ENCODE results near the gene WNT7B. TPM values are rescaled to one million over a fixed set of nuclear protein-coding genes. Genes with fewer than 3 reads are reported as not detected.

Gene WNT7B
- total RNA-seq, 1 donor from 2014 or later, result not detected

DNA sequence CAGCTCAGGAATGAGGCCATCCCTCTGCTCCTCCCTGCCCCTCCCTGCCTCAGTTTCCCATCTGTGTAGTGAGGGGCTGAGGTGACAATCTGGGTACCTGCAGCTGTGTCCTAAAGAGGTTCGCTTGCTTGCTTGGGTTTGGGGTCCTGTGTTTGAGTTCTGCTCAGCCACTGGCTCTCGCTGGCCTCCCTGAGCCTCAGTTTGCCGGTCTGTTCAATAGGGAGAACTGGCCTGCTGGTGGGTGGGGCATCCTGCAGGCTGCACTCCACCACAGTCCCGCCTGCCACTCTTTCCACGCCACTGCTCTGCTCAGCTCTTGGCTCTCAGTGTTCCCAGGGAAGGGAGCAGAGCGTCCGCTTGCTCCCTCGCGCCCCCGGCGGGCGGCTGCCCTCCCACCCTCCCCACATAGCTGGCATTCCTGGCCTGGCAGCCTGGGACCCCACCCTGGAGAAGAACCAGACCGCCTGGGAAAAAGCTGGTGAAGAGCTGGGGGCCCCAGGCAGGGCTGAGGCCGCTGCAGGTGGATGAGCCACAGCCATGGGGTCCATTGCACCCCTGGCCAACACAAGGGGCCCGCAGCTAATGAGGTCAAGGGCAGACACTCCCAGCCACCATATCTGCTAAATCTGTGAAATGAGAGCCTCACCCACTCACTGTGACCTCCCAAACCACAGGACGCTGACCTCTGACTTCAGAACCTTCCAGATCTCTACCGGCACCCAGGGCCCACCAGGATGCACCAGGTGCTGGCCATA is 15.1 kb downstream of the WNT7B start:
- Mint-ChIP-seq H3K36me3 (ENCODE audit: low read depth) (no peaks in the 10 kb centered on the region), H3K4me3 (no peak overlapping the region), H3K27ac (no peak overlapping the region), H3K27me3 (ENCODE audit: insufficient read depth) (peaks cover 5% of the 10 kb centered on the region), H3K4me1 (ENCODE audit: low read depth) (no peaks in the 10 kb centered on the region), H3K9me3 (no peaks in the 10 kb centered on the region)
- no peak for DNase-seq (ENCODE audit: low spot score)
- intact Hi-C loops (cut with micrococcal nuclease), result no loop called here

DNA sequence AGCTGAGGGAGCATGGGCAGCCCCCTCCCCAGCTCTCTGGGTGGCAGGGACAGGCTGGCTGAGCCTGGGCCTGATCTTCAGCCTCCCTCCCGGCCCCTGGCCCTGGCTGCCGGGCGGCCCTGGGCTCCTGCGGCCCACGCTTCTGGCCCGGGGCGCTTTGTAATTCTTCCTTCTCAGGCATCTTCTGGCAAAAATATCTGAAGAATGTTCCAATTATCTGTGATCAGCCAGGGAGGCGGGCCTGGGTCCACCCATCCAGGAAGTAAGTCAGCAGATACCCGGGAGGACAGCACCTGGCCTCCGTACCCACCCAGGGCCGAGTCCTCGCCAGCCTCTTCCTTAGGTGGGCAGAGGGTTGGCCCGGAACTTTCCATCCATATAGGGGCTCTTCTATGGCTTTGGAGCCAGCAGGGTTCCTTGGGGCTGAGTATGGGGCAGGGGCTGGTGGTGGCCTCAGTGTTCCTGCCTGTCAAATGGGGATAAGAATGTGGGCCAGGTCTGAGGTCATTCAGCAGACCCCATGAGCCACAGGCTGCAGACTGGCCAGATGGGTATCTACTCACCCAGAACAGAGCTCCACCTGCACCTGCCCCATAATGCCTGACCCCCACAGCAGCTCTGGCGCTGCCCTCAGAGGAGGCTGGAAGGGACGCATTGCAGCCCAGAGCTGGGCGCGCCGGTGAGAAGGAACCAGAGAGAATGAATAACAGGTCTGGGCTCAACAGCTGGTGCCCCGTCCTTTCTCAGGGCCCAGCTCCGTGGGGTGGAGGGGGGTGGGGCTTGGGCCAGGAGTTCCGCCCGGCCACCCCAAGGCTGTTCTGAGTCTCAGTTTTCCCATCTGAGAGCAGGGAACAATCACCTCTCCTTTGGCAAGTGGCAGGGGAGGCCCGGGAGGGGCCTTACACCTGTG is 16.2 kb downstream of the WNT7B start:
- peaks cover 5% of the 10 kb centered on the region for H3K27me3 Mint-ChIP-seq (ENCODE audit: insufficient read depth)
- intact Hi-C loops (cut with micrococcal nuclease), result no loop called here
- no peaks in the 10 kb centered on the region for H3K36me3 Mint-ChIP-seq (ENCODE audit: low read depth)
- no peak overlapping the region for H3K27ac Mint-ChIP-seq
- H3K4me1 Mint-ChIP-seq (ENCODE audit: low read depth), result no peaks in the 10 kb centered on the region
- H3K4me3 Mint-ChIP-seq, result no peak overlapping the region
- no peak for DNase-seq (ENCODE audit: low spot score)
- H3K9me3 Mint-ChIP-seq, result no peaks in the 10 kb centered on the region

DNA sequence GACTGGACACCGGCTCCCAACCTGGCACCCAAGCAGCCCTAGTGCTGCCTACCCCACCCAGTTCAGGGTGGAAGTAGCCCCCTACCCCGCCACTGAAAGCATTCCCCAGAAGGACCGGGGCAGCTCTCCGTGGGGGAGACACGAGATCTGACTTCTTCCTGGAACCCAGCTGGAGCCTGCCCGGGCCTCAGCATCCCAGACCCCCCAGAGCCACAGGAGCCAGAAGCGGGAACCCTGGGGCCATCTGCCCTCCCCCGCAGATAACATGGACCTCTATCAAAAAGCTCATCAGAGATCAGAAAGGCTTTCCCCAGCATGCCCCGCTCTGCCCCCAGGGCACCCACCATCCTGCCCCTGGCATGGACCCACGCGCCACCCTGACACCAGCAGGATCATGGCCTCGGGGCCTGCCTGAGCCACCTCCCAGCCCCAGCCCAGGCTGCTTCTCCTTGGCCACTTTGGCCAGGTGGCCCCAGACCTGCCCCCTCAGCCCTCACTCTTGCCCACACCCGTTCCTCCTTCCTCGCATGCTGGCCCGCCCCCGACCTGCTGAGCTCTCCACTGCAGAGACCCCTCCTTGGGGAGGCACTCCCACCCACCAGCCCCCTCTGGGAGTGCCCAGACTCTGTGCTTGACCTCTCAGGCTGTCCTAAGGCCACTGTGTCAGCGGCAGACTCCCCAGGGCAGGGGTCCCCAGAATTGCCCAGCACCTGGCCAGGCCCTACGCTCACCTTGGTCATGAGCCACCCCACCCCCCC is 17.1 kb downstream of the WNT7B start:
- intact Hi-C loops (cut with micrococcal nuclease), result no loop called here
- no peak for DNase-seq (ENCODE audit: low spot score)
- Mint-ChIP-seq H3K4me1 (ENCODE audit: low read depth) (no peaks in the 10 kb centered on the region), H3K27ac (no peak overlapping the region), H3K4me3 (no peak overlapping the region), H3K9me3 (no peaks in the 10 kb centered on the region), H3K27me3 (ENCODE audit: insufficient read depth) (peaks cover 3% of the 10 kb centered on the region), H3K36me3 (ENCODE audit: low read depth) (no peaks in the 10 kb centered on the region)

DNA sequence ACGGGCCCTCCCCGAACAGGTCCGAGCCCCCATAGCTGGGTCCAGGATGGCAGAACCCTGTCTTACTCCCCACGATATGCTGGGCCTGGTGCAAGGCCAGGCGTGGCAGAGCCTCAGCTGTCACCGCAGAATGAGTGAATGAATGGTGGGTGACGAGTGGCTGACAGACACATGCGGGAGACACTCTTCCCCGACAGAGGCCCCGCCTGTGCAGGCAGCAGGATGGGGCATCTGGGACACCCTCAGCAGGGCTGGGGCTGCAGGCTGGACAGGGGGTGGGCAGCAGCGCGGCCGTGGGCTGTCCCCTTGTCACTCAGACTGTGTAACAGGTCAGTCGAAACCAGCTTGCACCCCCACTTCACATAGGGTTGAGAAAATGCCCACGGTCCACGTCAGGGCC is 18.0 kb downstream of the WNT7B start:
- H3K4me3 Mint-ChIP-seq, result no peak overlapping the region
- DNase-seq (ENCODE audit: low spot score), result no peak
- H3K9me3 Mint-ChIP-seq, result no peaks in the 10 kb centered on the region
- no peaks in the 10 kb centered on the region for H3K4me1 Mint-ChIP-seq (ENCODE audit: low read depth)
- intact Hi-C loops (cut with micrococcal nuclease), result no loop called here
- H3K36me3 Mint-ChIP-seq (ENCODE audit: low read depth), result no peaks in the 10 kb centered on the region
- H3K27ac Mint-ChIP-seq, result no peak overlapping the region
- H3K27me3 Mint-ChIP-seq (ENCODE audit: insufficient read depth), result peaks cover 6% of the 10 kb centered on the region

DNA sequence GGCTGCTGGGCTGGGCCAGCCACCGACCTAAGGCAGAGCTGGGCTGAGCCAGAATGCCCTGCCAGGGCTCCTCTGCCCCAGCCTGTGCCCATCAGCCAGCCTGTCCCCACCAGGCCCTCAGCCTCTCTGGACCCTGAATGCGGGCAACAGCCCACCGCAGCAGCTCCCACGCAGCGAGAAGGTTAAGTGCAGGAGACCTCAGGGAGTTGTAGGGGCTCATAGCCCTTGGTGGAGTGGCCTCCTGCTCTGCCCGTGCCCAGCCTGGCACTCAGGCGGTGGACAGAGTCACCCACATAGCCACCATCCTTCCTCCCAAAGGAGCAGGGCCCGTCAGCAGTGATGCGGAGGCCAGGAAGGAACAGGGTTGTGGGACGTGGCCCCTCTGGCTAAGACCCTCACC is 19.1 kb downstream of the WNT7B start:
- H3K4me3 Mint-ChIP-seq, result no peak overlapping the region
- H3K27ac Mint-ChIP-seq, result no peak overlapping the region
- no peaks in the 10 kb centered on the region for H3K4me1 Mint-ChIP-seq (ENCODE audit: low read depth)
- H3K9me3 Mint-ChIP-seq, result no peaks in the 10 kb centered on the region
- peaks cover 6% of the 10 kb centered on the region for H3K27me3 Mint-ChIP-seq (ENCODE audit: insufficient read depth)
- no peaks in the 10 kb centered on the region for H3K36me3 Mint-ChIP-seq (ENCODE audit: low read depth)
- no peak for DNase-seq (ENCODE audit: low spot score)
- intact Hi-C loops (cut with micrococcal nuclease), result no loop called here

DNA sequence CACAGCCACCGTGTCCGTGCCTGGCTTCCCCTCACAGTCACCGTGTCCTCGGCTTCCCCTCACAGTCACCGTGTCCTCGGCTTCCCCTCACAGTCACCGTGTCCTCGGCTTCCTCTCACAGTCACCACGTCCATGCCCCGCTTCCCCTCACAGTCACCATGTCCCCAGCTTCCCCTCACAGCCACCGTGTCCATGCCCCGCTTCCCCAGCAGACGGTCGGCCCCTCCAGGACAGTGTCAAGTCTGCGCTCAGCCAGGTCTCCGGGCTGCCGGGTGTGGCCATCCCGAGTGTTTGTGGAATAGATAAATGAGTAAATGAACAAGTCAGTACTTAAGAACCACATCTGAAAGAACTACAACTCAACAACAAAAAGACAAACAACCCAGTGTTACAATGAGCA is 23.8 kb downstream of the WNT7B start:
- no peak for DNase-seq (ENCODE audit: low spot score)
- Mint-ChIP-seq H3K27ac (no peak overlapping the region), H3K4me1 (ENCODE audit: low read depth) (no peaks in the 10 kb centered on the region), H3K27me3 (ENCODE audit: insufficient read depth) (peaks cover 3% of the 10 kb centered on the region), H3K4me3 (no peak overlapping the region), H3K36me3 (ENCODE audit: low read depth) (no peaks in the 10 kb centered on the region), H3K9me3 (no peaks in the 10 kb centered on the region)
- intact Hi-C loops (cut with micrococcal nuclease), result no loop called here

DNA sequence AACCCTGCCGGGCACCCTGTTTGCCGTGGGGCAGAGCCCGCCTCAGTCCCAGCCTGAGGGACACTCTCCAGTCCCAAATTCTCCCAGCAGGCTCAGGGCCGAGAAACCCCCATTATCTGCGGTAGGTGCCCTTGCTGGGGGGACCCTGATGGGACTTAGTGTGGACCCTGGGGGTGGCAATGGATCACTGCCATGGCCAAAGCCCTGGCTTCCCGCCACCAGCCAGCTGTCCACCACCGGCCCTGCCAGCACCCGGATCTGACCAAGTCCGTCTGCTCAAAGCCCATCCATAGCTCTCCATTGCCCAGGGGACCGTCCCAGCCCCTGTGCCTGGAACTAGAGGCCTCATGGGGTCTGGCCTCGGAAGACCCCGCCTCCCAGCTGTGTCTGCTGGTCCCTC is 24.4 kb downstream of the WNT7B start:
- peaks cover 3% of the 10 kb centered on the region for H3K27me3 Mint-ChIP-seq (ENCODE audit: insufficient read depth)
- no peaks in the 10 kb centered on the region for H3K36me3 Mint-ChIP-seq (ENCODE audit: low read depth)
- no peaks in the 10 kb centered on the region for H3K4me1 Mint-ChIP-seq (ENCODE audit: low read depth)

DNA sequence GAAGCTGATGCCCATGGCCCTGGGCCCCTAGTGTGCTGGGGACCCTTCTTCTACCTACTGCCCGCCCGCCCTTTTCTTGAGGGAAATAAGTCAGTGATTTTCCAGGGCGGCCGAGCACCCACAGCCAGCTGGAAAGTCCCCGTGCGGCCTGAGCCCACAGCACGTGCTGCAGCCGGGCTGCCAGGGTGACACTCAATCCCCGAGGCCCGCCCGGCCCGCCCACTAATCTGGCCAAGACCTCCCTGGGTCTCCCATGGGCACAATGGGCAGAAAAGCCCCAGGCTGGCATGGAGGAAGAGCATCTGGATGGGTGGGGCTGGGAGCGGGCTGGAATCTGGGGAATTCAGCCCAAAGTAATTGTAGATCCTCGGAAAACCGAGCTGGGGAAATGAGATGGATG is 24.8 kb downstream of the WNT7B start:
- Mint-ChIP-seq H3K36me3 (ENCODE audit: low read depth) (no peaks in the 10 kb centered on the region), H3K9me3 (no peaks in the 10 kb centered on the region), H3K27ac (no peak overlapping the region), H3K4me1 (ENCODE audit: low read depth) (no peaks in the 10 kb centered on the region), H3K27me3 (ENCODE audit: insufficient read depth) (peaks cover 3% of the 10 kb centered on the region), H3K4me3 (no peak overlapping the region)
- intact Hi-C loops (cut with micrococcal nuclease), result no loop called here
- no peak for DNase-seq (ENCODE audit: low spot score)

More for the DNA sequence above, 24.4 kb downstream of the WNT7B start:
- Mint-ChIP-seq H3K4me3 (no peak overlapping the region), H3K27ac (no peak overlapping the region), H3K9me3 (no peaks in the 10 kb centered on the region)
- intact Hi-C loops (cut with micrococcal nuclease), result no loop called here
- DNase-seq (ENCODE audit: low spot score), result no peak

DNA sequence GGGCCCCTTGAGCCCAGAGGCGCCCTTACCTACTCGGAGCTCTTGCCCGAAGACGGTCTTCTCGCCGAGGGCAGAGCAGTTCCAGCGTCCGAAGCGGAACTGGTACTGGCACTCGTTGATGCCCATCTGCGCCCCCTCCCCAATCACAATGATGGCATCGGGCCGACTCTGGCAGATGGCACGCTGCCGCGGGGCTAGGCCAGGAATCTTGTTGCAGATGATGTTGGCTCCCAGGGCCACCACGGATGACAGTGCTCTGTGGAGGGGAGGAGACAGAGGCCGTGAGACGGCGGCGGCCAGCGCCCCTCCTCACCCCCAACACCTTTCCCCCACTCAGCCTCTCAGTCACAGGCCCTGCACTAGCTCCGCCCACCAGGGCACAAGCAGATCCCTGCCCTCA is 27.1 kb downstream of the WNT7B start:
- no peak for DNase-seq (ENCODE audit: low spot score)
- H3K4me1 Mint-ChIP-seq (ENCODE audit: low read depth), result no peaks in the 10 kb centered on the region
- peaks cover 3% of the 10 kb centered on the region for H3K27me3 Mint-ChIP-seq (ENCODE audit: insufficient read depth)
- H3K4me3 Mint-ChIP-seq, result no peak overlapping the region
- intact Hi-C loops (cut with micrococcal nuclease), result no loop called here
- no peaks in the 10 kb centered on the region for H3K9me3 Mint-ChIP-seq
- no peak overlapping the region for H3K27ac Mint-ChIP-seq
- no peaks in the 10 kb centered on the region for H3K36me3 Mint-ChIP-seq (ENCODE audit: low read depth)

DNA sequence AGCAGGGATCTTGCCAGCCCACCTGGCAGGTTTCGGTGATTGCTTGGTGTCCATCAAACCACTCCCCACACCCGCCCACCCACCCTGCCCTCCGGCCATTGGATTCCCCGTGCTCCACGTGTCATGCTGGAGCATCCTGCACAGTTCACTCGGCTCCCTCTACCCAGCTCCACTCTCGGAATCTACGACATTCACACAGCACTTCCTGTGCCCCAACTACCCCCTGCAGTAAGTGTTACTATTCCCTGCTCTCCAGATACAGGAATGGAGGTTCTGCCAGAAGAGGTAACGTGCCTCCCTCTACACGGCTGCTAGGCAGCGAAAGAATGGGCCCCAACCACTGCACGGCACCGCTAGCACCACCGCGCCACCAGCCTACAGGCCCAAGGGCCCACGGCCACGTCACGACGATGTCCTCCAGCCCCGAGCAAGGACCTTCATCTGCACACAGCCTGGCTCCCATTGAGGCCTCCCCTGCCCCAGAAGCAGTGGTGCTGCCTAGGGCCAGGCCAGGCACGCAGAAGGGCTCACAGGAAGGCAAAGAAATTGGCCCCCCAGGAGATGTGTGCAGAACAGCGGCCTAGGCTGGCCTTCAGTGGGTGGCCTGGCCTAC is 27.6 kb downstream of the WNT7B start:
- Mint-ChIP-seq H3K27ac (no peak overlapping the region), H3K4me1 (ENCODE audit: low read depth) (no peaks in the 10 kb centered on the region), H3K36me3 (ENCODE audit: low read depth) (no peaks in the 10 kb centered on the region), H3K27me3 (ENCODE audit: insufficient read depth) (peaks cover 3% of the 10 kb centered on the region), H3K9me3 (no peaks in the 10 kb centered on the region), H3K4me3 (no peak overlapping the region)
- DNase-seq (ENCODE audit: low spot score), result no peak
- intact Hi-C loops (cut with micrococcal nuclease), result no loop called here

DNA sequence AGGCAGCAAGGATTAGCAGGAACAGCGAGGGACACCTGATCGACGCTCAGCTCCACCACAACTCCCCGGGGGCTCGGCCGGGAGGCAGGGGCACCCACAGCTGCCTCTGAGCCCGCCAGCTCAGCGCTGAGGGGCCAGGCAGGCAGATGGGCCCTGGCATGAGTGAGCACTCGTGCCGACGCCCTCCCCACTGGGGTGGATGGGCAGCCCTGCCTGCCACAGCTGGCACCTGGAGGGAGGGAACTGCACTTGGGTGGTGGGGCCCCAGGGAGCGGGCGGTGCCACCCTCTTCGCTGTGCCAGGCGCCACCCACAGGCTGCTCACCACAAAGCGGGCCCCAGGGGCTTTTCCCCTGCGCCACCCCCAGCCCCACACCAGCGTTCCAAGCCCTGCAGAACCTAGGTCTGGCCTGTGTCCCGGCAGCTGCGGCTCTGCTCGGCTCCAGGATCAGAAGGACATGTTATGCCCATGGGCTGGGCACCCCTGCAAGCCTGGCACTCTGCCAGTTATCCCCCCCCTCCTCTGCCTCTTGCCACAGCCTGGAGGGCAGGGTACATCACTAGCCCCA is 28.8 kb downstream of the WNT7B start:
- H3K4me3 Mint-ChIP-seq, result no peak overlapping the region
- intact Hi-C loops (cut with micrococcal nuclease), result no loop called here
- H3K27ac Mint-ChIP-seq, result no peak overlapping the region
- H3K36me3 Mint-ChIP-seq (ENCODE audit: low read depth), result no peaks in the 10 kb centered on the region
- no peaks in the 10 kb centered on the region for H3K27me3 Mint-ChIP-seq (ENCODE audit: insufficient read depth)
- H3K9me3 Mint-ChIP-seq, result no peaks in the 10 kb centered on the region
- no peak for DNase-seq (ENCODE audit: low spot score)
- no peaks in the 10 kb centered on the region for H3K4me1 Mint-ChIP-seq (ENCODE audit: low read depth)

DNA sequence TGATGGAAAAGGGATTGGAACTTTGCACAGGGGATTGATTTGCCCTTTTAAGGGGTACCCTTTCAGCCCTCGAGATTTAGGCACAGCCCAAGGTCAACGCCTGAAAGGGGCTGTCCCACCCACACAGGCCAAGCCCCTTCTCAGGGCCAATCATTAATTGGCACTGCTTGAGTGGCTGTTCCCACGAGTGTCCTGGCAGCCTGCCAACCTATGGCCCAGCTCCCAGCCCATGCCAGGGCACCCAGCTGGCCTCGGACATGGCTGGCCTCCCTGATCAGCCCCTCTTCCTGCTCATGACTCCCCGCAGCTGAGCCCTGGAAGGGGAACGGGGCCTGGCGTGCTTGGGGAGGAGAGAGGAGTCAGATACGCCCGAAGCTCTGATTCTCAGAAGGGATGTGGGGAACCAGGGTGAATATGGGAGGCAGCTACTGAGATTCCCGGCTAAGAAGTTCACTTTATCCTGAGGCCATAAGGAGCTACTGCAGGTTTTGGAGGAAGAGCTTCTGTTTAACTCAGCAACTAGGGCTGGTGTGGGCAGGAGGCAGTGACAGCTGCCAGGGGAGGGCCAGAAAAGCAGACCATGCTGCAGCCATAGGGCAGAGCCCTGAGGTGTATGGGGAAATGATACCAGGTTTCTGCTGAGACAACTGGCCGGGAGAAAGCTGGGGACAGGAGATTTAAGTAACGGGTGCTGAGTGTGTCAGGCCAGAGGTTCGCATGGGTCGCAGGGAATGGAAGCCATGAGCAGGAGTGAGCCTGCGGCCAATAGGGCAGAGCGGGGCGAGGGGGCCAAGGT is 30.0 kb downstream of the WNT7B start:
- no peaks in the 10 kb centered on the region for H3K36me3 Mint-ChIP-seq (ENCODE audit: low read depth)
- no peaks in the 10 kb centered on the region for H3K4me1 Mint-ChIP-seq (ENCODE audit: low read depth)
- H3K4me3 Mint-ChIP-seq, result no peak overlapping the region
- intact Hi-C loops (cut with micrococcal nuclease), result no loop called here
- H3K27me3 Mint-ChIP-seq (ENCODE audit: insufficient read depth), result no peaks in the 10 kb centered on the region
- H3K27ac Mint-ChIP-seq, result no peak overlapping the region
- DNase-seq (ENCODE audit: low spot score), result no peak
- H3K9me3 Mint-ChIP-seq, result no peaks in the 10 kb centered on the region

Measured in activated T-helper 1 cell treated with anti-CD3 and anti-CD28 coated beads, Interleukin-12 subunit alpha, Interleukin-12 subunit beta, Interleukin-2, Interleukin-4 antibody, amounts not matched to agents 30 ng/mL and 10 ng/mL and 1 ng/mL, durations not matched to agents 14 hours and 24 hours and 36 hours (primary cell).